ENCODE data around the gene CD80.

CD80 gene

DNA sequence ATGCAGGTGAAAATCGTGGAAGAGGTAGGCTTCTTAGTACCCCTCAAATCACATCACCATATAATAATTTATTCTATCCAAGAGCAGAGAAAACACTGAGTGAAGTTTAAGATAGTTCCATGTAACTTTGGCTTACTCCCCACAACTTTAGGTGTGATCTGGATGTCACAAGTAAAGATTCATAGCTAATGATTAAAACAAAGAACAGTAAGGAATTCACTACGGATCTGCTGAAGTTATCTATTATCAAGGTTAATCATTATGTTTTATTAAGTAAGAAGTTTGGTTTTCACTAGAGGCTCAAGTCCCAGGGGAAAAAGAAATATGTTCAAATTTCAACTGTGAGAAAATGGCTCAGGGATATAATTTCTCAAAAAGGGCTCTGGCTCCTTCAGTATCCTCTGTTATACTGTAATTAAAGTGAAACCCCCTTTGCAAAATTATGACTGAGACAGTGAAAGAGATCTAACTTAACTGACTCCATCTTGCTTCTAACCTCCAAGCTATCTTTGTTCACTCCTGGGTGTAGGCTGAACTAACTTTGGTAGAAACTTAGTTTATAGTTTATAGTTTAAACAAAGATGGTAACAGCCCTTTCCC lies 17.1 kb downstream of the CD80 start:
- no peak for DNase-seq

- DNase-seq = no peak
Observed at GRCh38 chr3:119541547-119541946, 17.9 kb downstream of the CD80 start.

DNA sequence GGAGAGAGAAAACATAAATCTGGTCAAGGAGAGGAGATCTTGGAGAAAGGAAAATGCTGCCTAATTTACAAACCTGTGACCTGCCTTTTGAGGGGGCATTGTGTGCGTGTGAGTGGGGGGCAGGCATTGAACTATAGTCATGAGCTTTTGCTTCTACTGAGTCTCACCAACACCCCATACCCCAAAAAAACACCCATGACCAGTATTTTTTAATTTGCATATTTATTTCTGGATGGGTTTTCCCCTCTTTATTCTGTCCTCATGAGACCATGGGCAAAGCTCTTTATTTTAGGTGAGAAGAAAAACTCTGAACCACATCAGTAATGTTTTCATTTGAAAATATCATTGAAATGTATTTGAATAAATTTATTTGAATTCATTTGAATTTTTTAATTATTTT lies 20.6 kb downstream of the CD80 start:
- no peak for DNase-seq

- no peak for DNase-seq
Observed at GRCh38 chr3:119536757-119537156, 22.7 kb downstream of the CD80 start.

DNA sequence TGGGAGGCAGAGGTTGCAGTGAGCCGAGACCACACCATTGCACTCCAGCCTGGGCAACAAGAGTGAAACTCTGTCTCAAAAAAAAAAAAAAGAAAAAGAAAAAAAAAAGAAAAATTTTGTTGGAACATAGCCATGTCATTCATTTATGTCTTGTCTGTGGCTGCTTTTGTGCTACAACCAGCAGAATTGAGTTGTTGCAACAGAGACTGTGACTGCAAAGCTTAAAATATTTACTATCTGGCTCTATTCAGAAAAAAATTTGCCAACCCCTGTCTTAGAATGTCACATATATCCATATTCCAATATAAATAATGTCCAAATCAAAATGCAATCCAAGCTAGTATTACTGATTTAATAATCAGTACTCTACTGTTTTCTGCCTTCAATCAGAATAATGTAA lies 25.1 kb downstream of the CD80 start:
- DNase-seq = no peak

DNA sequence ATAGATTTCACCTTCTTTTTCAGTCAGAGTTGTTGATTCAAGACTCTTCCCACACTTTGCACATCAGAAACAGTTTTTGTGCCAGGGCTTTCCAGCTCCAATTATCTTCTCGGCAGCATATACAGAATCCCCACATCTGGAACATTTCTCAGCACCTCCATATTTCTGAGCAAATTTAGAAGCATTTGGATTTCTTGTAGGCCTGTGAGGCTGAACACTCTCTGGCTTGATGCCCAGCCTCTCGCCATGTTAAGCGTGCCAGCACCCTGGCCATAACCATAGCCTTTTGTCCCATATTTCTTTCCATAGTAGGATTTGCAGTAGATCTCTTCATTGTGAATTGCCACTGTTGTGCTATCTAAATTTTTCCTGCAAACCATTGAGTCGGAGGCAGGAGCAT lies 28.3 kb downstream of the CD80 start:
- no peak for DNase-seq

GRCh38 chr3:119530456-119530855 lies 29.0 kb downstream of the CD80 start:
- DNase-seq = no peak

- DNase-seq = no peak
Observed at GRCh38 chr3:119529883-119530282, 29.5 kb downstream of the CD80 start.

DNA sequence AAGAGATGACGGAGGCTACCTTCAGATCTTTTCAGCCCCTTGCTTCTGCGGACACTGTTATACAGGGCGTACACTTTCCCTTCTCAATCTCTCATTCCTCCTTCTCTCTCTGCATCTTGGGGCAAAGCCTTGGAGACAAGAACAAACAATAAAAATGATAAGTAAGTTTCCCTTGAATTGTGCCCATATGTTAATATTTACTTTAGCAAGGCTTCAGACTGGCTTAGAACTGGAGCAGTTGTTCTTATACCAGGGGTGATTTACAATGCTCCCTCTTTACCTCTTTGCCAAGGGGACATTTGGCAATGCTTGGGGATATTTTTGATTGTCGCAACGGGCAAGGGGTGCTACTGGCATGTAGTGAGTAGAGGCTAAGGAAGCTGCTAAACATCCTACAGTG lies 31.7 kb downstream of the CD80 start:
- no peak for DNase-seq

- peak; percentile 54 for DNase-seq
Observed at GRCh38 chr3:119524931-119525662, 34.3 kb downstream of the CD80 start.

DNA sequence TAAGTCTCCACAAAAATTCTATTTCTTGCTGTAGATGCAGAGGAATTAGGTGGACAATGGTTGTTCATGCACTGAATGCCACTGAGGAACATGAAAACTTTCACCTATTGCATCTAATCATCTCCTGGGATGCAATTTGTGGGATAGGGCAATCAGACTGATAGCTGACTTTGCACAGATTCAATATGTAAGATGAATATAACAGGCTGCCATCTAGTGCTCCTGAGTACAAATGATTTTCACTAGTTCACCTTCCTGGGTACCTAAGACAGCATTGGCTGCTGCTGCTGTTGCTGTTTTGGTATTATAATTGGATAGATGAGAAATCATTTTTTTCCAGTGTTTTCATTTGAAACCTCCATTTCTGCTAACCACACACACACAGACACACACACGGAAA lies 41.4 kb downstream of the CD80 start:
- no peak for DNase-seq

- DNase-seq = no peak
Observed at GRCh38 chr3:119517112-119517511, 42.3 kb downstream of the CD80 start.

- DNase-seq = no peak
Observed at GRCh38 chr3:119514637-119515036, 44.8 kb downstream of the CD80 start.

DNA sequence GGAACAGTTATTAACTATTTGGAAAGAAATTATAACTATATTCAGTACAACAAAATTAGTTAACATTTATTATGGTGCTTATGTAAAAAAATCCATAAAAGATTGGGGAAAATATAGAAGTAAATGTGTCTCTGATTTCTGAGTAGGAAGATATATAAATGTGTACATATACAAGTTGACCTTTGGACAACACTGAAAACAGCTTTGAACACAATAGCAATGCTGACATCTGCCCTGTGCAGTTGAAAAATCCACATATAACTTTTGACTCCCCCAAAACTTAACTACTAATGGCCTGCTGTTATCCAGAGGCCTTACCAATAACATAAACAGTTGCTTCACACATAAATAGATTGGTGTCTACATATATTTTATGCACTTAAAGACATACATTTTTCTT lies 48.7 kb downstream of the CD80 start:
- no peak for DNase-seq

DNA sequence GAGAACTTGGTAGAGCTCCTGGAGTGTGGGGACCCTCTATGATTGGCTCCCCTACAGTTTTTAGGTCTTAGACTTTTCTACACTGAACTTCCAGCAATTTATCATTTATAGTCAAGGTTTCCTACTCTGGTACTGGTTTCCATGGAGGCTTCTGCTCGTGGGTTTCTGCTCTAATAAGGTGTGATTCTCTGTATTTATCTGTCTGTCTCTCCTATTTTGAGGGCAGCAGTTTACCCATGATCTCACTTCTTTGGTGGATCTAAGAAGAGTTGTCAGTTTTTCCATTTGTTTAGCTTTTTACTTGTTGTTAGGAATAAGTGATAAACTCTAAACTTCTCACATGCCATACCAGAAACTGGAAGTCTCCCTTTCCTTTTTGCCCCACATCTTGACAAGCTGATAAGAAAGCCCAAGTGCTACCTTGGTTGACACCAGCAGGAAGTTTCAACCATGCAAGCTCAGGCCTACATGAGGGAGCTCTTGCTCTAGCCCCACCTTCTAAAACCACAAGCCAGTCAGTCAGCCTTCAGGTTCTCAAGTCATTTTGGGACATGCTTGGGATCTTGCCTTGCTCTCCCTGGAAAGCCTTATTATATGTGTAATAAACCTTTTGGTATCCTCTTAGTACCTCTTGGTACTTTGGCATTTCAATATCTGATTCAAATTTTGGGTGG lies 51.1 kb downstream of the CD80 start:
- DNase-seq = peak; percentile 86

DNA sequence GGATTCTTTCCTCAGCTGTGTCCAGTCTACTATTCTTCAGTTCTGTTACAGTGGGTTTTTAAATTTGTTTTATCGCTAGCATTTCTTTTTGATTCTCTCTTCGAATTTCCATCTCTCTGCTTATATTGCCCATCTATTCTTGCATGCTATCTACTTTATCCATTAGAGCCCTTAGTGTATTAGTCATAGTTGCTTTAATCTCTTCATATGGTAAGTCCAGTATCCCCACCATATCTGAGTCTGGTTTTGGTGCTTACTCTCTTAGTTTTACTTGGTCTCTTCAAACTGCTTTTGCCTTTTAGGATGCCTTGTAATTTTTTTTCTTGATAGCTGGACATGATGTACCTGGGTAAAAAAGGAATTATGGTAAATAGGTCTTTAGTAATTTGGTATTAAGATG lies 52.0 kb downstream of the CD80 start:
- DNase-seq = no peak

DNA sequence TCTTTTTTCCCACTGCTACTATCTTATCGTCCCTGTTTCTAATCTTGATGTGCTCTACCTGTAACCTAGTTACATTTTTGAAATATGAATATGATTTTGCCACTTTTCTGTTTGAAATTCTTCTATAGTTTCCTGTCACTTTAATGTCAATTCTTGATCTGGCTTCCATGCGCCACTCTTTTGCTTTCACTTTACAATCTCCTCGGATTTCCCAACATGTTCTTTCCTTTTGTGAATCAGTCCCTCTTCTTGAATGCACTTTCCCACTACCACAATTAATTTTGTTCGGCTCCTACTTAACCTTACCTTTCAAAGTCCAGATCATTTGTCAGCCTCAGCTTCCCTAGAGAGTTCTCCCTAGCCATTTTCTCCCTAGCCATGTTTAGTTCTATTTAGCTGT lies 52.8 kb downstream of the CD80 start:
- DNase-seq = no peak

DNA sequence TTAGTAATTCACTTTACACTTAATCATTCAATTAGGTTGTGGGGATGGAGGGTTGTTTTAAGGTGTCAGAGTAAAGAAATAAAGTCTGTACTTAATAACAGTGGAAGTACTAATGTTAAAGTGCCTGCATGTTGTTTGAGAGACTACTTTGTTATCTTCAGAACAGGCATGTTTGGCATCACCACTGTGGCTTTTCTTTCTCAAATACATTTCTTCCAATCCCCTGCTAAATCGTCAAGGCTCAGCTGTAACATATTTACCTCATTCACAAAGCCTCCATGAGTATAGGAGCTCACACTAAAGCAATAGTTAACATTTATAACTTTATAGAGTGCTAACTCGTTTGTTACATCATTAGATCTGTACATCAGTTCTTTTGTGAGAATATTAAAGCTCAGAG lies 58.5 kb downstream of the CD80 start:
- peak; percentile 50 for DNase-seq

GRCh38 chr3:119500265-119500664 lies 59.1 kb downstream of the CD80 start:
- no peak for DNase-seq

DNA sequence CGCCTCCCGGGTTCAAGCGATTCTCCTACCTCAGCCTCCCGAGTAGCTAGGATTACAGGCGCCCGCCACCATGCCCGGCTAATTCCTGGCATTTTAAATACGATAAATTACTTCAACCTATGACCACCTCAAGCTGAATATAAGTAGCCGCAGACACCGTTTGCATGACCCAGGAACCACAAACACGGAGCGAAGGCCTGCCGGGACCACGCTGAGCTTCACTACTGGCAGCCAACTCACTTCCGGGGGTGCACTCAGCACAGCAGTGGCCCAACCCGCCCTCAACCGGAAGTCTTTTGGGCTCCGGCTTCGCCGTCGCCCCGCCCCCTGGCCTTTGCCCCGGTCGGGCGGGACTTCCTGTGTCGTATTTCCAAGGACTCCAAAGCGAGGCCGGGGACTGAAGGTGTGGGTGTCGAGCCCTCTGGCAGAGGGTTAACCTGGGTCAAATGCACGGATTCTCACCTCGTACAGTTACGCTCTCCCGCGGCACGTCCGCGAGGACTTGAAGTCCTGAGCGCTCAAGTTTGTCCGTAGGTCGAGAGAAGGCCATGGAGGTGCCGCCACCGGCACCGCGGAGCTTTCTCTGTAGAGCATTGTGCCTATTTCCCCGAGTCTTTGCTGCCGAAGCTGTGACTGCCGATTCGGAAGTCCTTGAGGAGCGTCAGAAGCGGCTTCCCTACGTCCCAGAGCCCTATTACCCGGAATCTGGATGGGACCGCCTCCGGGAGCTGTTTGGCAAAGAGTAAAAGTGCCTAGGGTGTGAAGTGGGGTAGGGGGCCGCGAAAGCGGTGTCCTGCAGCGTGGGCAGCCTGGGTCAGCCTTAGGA lies 61.0 kb downstream of the CD80 start, which contains the start of gene TIMMDC1:
Gene TIMMDC1, plus strand, starts transcription at position 362 of the 826 bp plus-strand sequence. Its CDS starts 187 bp downstream, at position 549.
- peak; percentile 99 for DNase-seq

GRCh38 chr3:119497820-119498185 lies 61.6 kb downstream of the CD80 start:
- DNase-seq = peak; percentile 54

DNA sequence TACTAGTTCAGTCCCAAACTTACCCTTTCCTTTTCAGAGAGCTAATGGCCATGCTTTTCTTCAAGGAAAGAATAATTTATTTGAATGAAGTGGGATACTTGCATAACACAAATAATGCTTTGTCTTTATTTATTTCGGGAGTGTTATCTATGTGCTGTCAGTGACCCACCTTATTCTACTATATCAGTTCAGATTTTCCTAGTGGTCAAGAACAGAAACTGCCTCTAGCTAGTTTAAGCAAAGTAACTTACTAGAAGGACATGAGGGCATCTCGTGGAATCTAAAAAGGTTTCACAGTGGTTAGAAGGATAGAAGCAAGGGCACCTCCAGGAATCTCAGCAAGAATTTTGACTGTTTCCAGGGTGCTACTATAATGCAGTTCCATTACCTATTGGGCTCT lies 64.8 kb downstream of the CD80 start:
- DNase-seq = peak; percentile 28

DNA sequence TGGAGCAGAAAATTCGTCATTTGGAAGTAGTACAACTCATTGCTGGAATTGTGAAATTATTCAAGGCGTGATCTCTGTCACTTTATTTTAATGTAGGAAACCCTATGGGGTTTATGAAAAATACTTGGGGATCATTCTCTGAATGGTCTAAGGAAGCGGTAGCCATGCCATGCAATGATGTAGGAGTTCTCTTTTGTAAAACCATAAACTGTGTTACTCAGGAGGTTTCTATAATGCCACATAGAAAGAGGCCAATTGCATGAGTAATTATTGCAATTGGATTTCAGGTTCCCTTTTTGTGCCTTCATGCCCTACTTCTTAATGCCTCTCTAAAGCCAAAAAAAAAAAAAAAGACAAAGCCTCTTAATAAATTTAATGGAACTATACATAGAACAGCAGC lies 66.6 kb downstream of the CD80 start:
- DNase-seq = no peak

Data from hematopoietic multipotent progenitor cell treated with erythropoietin and hydrocortisone succinate and interleukin-3 and kit ligand, for 4 days (in vitro differentiated cells).